ENCODE data around the gene PABPC1L. TPM values are rescaled to one million over a fixed set of nuclear protein-coding genes. Genes with fewer than 3 reads are reported as not detected.

PABPC1L gene
- total RNA-seq, 1 experiment from 2014 or later: 127 TPM

DNA sequence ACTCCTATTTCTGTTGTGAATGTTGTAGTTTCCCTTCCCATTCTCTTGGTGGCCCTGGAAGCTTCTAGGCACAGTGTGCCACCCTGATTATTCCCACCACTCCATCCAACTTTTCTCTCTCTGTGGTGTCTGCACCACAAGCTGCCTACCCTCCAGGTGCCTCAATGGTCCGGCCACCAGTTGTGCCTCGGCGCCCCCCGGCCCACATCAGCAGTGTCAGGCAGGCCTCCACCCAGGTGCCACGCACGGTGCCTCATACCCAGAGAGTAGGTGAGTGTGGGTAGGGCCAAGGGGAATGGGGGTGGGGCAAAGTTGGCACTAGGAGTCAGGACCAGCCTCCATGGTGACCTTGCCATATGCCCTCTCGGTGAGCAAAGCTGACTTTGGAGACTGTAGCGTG, 23.1 kb downstream of the PABPC1L start:
- no peak for DNase-seq (ENCODE audit: low read depth, low spot score)
- Histone ChIP-seq H3K4me3 (replicated peaks in 1 of 2; ENCODE audit: low read depth in 1 of 2, low read length in 2 of 2) (no peak overlapping the region), H3K9me2 (ENCODE audit: insufficient read depth) (no peaks in the 10 kb centered on the region), H3K4me1 (ENCODE audit: control insufficient read depth in 1 of 2, insufficient read depth in 2 of 2, low read length in 2 of 2) (no peaks in the 10 kb centered on the region), H3K79me2 (ENCODE audit: insufficient read depth, low read length) (no peaks in the 10 kb centered on the region), H3K36me3 (ENCODE audit: control insufficient read depth in 1 of 2, insufficient read depth in 2 of 2, low read length in 2 of 2) (peaks cover 27 to 29% of the 10 kb centered on the region in 2 experiments; a peak in 3 of 4 replicates), H3K27me3 (ENCODE audit: insufficient read depth, low read length) (no peaks in the 10 kb centered on the region), H4K20me1 (ENCODE audit: insufficient read depth) (no peaks in the 10 kb centered on the region), H3K9me3 (ENCODE audit: control insufficient read depth in 1 of 2, insufficient read depth in 1 of 2, low read depth in 1 of 2, low read length in 2 of 2) (no peaks in the 10 kb centered on the region), H2AFZ (ENCODE audit: low read depth, low read length, poor library complexity, severe bottlenecking) (no peak overlapping the region), H3K4me2 (ENCODE audit: low read length) (no peak overlapping the region), H3K9ac (ENCODE audit: low read length) (no peak overlapping the region), H3K27ac (ENCODE audit: low read depth, low read length) (no peak overlapping the region)
- no peak for ATAC-seq
- ChIA-PET RAD21 (ENCODE audit: low non-redundant PET in 1 of 2, low total read pairs in 2 of 2, uncharacterized antibody in 2 of 2, unreplicated experiment in 2 of 2) (no interaction called here), CTCF (no interaction called here), POLR2A (interaction anchor here (1.3 kb wide), 1 partner anchor 14 kb away, joined by 3 read pairs; no protein-coding TSS in a partner anchor)
- TF ChIP-seq TCF7L2 (IDR thresholded peaks at IDR 0.05; ENCODE audit: borderline replicate concordance, extremely low read depth, insufficient read depth, insufficient read length) (no peak), YY1 (IDR thresholded peaks at IDR 0.05; ENCODE audit: extremely low read depth, insufficient replicate concordance, low read depth, low read length) (no peak), CBX3 (IDR thresholded peaks at IDR 0.05; ENCODE audit: low read depth) (no peak), EZH2 (IDR thresholded peaks at IDR 0.05) (no peak), JUND (IDR thresholded peaks at IDR 0.05) (no peak), POLR2AphosphoS5 (IDR thresholded peaks at IDR 0.05; ENCODE audit: low read depth, low read length) (no peak), ELF1 (IDR thresholded peaks at IDR 0.05; ENCODE audit: borderline replicate concordance, low read depth) (no peak), ZNF274 (IDR thresholded peaks at IDR 0.05; ENCODE audit: low read depth, low read length) (no peak), POLR2A (IDR thresholded peaks at IDR 0.05; ENCODE audit: borderline replicate concordance, extremely low read depth, insufficient read depth, insufficient read length) (no peak)
- TF ChIP-seq, protein P1, sequence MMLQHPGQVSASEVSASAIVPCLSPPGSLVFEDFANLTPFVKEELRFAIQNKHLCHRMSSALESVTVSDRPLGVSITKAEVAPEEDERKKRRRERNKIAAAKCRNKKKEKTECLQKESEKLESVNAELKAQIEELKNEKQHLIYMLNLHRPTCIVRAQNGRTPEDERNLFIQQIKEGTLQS (IDR thresholded peaks at IDR 0.05): no peak
- TF ChIP-seq, protein P2, sequence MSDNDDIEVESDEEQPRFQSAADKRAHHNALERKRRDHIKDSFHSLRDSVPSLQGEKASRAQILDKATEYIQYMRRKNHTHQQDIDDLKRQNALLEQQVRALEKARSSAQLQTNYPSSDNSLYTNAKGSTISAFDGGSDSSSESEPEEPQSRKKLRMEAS (IDR thresholded peaks at IDR 0.05): no peak
- TF ChIP-seq, protein P3, sequence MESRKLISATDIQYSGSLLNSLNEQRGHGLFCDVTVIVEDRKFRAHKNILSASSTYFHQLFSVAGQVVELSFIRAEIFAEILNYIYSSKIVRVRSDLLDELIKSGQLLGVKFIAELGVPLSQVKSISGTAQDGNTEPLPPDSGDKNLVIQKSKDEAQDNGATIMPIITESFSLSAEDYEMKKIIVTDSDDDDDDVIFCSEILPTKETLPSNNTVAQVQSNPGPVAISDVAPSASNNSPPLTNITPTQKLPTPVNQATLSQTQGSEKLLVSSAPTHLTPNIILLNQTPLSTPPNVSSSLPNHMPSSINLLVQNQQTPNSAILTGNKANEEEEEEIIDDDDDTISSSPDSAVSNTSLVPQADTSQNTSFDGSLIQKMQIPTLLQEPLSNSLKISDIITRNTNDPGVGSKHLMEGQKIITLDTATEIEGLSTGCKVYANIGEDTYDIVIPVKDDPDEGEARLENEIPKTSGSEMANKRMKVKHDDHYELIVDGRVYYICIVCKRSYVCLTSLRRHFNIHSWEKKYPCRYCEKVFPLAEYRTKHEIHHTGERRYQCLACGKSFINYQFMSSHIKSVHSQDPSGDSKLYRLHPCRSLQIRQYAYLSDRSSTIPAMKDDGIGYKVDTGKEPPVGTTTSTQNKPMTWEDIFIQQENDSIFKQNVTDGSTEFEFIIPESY (IDR thresholded peaks at IDR 0.05; ENCODE audit: extremely low read depth, insufficient replicate concordance, low read length): no peak
- BruUV-seq (replicated peaks): no TSS peak
- intact Hi-C loops (cut with micrococcal nuclease): no loop called here

Data from HCT116 (cell line).